GM21528 (cell line): ENCODE measurements around the gene PGLYRP4.
"Not testable (repeated sequence)": the region's sequence is repeated elsewhere in the genome, so short reads cannot be mapped to it uniquely, and the experiment has no call there.

Experiments used
- ATAC-seq: cut with Tn5 transposase; IDR thresholded peaks from one replicate; pipeline ENCODE4 v1.9.1; 2021; ENCODE audit warnings: mild to moderate bottlenecking, moderate library complexity; ENCODE audit not compliant: unreplicated experiment, low FRiP score

Gene PGLYRP4

DNA sequence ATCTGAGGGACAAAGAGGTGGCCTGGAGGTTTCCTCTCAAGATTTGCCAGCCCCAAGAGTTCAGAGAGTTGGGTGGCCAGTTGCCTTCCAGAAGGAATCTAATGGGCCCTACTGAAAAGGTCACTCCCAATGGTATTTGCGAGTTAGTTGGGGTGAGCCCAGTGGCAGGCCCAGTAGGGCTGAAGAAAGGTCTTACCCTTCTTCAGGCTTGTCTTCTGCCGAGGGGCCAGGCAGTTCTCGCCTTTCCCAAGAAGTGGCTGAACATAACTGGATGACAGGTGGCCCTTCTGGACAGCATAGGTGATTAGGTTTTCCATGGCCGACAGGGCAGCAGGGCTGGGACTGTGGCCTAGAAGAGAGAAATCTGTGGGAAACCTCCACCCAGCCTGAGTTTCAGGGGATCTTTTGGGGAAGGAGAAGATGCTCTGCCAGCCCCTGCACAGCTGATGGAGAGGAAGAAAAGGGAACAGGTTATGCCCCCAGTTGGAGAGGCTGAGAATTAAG, 7.2 kb downstream of the PGLYRP4 start:
- ATAC-seq = no peak

DNA sequence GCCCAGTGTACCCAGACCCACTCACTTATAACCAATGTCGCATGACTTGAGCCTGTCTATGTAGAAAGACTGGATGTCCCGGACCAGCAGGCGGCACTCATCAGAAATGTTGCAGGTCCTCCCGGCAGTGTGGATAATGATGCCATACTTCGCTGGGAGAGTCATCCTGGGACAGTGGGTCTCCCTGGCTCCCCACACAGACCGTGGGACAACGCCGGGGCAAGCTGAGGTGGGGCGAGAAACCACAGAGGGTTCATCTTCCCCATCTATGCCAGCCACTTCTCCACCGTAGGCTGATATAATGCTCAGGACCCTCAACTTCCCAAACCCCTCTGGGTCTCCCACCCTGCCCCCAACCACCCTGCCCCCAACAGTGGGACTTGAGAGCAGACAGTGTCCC, 8.3 kb downstream of the PGLYRP4 start:
- ATAC-seq = no peak

DNA sequence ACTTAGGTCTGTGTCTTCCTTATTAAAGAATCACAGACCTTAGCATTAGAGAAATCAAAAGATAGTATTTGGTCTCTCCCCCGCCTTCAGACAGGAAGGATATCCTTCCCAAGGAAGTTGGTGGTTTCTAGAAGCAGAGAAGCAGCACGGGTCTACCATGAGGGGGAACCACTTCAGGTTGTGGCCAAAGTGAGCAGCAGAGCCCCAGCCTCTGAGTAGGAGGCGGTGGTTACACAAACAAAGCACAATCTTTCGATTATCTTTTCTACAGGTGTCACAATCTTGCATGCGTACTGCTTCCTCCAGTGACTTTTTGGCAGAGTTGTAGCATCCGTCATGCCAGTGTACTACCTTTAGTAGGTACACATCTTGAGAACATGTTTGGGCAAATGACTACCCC, 8.8 kb downstream of the PGLYRP4 start:
- ATAC-seq = no peak

DNA sequence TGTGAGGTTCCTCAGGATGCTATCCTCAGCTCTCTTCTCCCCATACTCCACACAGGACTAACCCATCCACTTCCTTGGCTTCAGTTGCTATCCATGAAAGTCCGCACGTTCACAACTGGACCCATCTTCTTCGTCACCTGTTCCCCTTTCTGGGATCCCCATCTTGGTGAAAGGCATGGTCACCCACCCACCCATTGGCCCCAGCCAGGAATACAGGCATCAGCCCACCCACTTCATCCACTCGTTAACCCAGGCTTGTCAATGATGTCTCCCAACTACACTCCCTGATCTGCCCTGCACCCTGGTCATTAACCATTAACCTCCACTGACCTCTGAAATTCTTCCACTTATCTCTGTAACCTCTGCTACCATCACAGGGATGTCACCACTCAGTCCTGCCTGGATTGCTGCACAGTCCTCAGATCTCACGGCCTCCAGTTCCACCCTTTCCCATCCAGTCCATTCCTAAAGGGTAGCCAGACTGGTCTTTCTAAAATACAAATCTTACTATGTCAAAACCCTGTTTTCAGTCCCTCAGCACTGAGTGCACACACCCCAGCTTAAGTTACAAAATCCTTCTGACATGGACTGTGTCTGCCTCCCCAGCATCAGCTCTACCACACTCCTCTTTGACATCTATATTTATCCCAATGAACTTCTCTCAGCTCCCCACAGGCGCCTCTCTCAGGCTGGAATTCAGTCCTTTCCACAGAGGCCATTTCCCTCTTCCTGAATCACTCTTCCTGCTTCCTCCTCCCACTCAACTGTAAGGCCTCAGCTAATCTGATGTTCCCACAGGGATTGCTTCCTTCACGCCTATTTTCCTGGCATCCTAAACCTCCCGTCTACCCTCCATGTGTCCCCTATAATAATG, 10.4 kb downstream of the PGLYRP4 start:
- no peak for ATAC-seq

DNA sequence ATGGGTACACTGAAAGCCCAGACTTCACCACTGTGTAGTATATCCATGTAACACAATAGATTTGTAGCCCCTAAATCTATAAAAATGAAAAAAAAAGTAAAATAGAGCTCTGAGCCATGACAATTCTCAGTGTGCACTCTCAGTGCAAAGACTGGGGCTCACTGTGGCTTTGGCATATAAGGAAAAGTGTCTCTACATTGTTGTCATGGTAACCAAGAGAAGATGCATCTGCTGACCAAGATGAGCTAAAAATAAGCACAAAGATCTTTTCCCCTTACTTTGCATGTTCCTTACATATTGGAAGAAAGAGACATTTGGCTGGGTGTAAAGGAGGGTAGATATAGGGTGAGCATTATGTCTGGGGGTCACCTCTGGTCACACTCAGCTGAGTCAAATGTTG, 12.0 kb downstream of the PGLYRP4 start:
- ATAC-seq = no peak

DNA sequence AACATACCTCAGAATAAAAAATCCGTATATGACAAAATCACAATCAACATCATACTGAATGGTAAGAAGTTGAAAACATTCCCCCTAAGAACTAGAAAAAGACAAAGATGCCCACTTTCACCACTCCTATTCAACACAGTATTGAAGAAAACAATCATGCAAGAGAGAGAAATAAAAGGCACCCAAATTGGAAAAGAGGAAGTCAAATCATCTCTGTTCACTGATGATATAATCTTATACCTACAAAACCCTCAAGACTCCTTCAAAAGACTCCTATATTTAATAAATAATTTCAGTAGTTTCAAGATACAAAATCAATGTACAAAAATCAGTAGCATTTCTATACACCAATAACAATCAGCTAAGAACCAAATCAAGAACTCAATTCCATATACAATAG, 14.7 kb downstream of the PGLYRP4 start:
- no peak for ATAC-seq

DNA sequence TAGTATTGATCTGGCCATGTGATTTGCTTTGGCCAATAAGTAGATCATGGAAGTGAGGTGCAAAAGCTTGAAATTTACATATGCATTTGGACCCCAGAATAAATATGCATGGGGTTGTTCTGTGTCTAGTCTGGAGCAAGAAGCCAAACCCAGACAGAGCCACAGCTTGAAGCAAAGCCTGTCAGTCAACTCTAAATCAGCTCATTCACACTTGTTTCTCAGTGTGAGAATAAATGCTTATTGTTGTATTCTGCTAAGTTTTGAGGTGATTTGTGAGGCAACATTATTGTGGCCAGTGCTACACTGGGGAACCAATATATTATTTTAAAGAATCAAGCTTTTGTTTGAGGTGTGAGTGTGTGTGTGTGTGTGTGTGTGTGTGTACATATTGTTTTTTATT, 23.7 kb downstream of the PGLYRP4 start:
- no peak for ATAC-seq

DNA sequence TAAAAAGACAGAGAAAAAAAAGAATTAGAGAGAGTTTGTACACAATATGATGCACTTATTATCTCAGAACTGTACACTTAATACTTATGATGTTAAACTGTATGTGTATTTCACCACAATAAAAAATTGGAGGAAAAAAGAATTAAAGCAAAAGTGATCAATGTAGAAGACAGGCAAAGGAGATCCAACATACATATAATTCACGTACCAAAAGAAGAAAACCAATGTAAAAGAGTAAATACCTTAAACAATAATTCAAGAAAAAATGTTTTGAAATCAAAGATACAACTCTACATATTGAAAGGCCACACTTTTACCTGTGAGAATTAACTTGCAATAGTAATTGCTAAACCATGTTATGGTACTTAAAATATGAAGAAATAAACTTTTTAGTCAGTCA, 26.1 kb downstream of the PGLYRP4 start:
- ATAC-seq = no peak

DNA sequence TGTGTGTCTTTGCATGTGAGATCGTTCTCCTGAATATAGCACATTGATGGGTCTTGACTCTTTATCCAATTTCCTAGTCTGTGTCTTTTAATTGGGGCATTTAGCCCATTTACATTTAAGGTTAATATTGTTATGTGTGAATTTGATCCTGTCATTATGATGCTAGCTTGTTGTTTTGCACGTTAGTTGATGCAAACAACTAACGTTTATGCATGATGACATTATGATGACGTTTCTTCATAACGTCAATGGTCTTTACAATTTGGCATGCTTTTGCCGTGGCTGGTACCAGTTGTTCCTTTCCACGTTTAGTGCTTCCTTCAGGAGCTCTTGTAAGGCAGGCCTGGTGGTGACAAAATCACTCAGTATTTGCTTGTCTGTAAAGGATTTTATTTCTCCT, 30.5 kb downstream of the PGLYRP4 start:
- ATAC-seq = not testable (repeated sequence)

DNA sequence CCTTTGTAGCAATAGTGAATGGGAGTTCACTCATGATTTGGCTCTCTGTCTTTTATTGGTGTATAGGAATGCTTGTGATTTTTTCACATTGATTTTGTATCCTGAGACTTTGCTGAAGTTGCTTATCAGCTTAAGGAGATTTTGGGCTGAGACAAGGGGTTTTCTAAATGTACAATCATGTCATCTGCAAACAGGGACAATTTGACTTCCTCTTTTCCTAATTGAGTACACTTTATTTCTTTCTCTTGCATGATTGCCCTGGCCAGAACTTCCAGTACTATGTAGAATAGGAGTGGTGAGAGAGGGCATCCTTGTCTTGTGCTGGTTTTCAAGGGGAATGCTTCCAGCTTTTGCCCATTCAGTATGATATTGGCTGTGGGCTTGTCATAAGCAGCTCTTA, 32.6 kb downstream of the PGLYRP4 start:
- not testable (repeated sequence) for ATAC-seq

DNA sequence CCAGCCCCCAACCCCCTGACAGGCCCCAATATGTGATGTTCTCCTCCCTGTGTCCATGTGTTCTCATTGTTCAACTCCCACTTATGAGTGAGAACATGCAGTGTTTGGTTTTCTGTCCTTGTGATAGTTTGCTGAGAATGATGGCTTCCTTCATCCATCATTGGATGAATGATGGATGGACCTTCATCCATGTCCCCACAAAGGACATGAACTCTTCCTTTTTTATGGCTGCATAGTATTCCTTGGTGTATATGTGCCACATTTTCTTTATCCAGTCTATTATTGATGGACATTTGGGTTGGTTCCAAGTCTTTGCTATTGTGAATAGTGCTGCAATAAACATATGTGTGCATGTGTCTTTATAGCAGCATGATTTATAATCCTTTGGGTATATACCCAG, 34.3 kb downstream of the PGLYRP4 start:
- not testable (repeated sequence) for ATAC-seq

DNA sequence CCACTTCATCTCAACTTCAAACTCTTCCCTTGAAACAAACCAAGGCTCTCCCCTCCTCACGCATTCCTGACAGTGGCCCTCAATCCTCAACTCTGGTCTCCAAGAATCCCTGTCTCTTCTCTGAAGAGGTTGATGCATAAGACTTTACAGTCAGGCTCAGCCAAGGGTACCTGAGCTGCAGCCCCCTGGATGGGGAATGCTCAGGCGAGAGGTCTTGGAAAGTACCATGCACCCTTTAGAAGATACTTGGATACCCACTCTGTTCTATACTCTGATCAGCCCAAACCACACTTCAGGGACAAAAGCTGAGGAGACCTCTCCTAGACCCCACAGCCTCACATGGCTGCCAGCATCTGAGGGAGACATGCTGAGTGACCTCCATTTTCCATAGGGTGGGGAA, 35.4 kb downstream of the PGLYRP4 start:
- no peak for ATAC-seq

DNA sequence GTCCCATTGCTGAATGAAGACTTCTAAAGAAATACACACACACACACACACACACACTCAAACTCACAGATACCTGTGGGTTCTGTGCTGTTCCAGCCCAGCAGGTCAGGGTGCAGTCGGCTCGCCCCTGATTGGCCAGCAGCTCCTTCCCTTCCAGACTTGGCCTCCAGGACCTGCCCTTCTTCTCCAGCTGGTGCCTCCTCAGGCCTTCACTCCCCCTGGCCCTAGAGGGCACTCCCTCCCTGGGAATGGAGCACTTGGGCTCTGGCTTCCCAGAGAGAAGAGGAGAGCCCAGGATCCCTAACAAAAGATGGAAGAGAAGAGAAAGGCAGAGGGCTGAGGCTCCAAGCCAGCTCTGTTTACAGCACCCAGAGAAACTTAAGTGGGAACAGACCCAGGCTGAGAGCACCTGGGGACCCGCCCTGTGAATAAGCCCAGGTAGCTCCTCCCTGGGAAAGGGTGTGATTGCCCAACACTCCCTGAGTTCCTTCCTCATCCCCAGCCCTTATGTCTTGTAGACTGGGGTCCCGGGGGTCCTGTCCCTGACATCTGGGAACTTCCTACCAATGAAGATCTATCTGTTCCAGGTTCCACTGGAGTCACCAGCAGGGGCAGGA, 36.0 kb downstream of the PGLYRP4 start, which contains the start of gene PGLYRP3:
Gene PGLYRP3, minus strand, starts transcription at position 383 of the 617 bp plus-strand sequence. CDS start 2,287 bp downstream, outside the sequence.
- no peak for ATAC-seq

DNA sequence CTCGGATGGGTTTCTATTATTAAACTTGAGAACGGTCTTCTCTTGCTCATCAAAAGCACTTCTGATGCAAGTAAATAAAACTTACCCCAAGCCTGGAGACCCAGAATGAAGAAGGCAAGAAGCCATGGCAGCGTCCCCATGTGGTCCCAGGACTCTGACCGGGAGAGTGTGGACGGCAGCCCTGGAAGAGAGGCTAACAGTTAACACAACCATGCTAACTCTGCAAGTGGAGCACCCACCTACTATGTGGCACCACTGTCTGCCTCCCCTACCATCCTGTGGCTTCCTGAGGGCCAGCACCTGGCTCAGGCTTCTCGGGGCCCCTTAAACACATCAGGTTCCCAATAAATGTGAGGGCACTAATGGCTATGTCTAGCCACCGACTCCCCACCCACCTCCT, 38.1 kb downstream of the PGLYRP4 start:
- ATAC-seq = no peak

DNA sequence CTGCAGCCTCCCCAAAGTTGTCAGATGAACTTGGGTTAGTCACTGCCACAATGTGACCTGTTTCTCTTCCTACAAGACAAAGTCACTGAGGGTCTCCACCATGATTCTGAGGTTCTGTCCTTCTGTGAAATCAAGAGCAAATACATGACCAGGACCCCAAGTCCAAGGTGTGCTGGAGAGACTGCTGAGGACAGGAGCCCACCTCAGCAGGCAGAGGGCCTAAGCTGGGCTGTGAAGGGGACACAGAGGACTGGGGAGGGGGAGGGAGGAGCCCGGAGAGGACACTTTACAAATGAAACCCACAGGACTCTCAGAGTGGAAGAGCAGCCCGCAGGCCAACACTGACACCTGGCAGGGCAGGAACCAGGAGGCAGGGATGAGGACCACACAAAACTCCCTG, 39.2 kb downstream of the PGLYRP4 start:
- no peak for ATAC-seq

DNA sequence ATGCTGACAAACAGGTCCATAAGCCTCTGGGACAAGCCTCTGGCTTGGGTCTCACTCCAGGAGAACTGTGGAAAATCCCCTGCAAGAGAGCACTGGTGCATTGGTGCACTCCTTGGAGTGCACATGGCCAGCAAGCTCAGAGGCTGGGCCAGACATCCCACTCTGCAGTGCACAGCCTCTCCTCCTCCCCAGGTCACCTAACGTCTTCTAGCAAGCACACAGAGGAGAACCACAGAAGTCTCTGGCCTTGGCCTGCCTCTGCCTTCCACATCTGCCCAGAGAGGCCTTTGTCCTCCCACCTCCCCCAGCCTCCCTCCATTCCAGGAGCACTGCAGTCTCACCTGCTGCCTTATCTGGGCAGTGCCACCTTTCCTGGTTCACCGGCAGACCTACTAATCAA, 40.1 kb downstream of the PGLYRP4 start:
- ATAC-seq = no peak

DNA sequence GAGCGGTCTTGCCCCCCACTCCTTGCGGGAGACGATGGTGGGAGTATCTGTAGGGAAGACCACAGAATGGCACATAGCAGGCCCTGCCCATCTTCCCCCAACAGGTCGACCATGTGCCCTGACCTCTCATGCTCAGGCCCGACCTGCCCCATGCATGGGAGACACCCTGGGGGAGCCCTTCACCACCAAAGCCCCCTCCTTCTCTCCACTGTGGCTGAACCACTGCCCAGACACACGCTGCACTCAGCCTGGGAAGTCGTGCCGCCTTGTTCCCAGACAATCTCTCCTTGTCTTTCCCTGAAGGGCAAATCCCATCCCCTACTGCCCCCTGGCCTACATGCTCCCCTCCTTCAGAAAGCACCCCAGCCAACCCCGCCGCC, 41.4 kb downstream of the PGLYRP4 start:
- no peak for ATAC-seq

DNA sequence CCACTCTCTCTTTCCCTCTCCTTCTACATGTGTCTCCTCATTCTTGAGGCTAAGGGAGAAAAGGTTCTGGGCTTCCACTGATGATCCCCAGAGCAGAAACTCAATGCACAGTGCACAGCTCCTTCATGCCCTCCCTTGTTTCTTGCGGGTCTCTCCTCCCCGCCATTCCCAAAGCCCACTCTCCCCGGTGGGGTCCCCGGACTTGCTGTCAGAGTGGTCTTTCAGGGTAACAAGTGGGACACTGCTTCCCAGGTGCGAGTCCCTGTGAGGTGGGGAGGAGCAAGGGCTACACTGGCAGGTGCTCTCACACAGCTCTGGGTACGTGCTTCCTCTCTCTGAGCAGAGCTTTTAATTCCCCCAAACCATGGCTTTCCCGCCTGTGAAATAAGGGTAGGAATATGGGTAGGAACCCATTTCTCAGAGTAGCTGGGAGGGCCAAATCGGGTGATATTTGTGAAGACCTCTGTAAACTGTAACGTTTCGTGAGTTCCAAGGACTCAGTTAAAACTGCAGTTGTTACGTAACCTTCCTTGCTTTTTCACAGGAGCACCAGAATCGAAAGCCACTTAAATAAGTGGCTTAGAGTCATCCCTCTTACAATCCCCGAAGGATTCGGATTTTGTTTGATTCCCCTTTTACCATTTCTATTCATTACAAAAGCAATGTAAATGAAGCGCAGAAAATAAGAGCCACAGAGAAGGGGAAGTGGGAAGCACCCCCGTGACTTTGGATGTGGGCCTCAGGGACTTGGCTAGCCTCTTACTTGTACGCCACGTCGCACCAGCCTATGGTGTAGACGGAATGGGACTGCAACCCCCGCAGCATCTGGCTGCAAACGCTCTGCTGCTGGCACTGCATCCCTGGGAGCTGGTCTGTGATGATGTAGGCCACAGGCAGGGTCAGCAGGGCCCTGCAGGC, 42.1 kb downstream of the PGLYRP4 start:
- no peak for ATAC-seq

DNA sequence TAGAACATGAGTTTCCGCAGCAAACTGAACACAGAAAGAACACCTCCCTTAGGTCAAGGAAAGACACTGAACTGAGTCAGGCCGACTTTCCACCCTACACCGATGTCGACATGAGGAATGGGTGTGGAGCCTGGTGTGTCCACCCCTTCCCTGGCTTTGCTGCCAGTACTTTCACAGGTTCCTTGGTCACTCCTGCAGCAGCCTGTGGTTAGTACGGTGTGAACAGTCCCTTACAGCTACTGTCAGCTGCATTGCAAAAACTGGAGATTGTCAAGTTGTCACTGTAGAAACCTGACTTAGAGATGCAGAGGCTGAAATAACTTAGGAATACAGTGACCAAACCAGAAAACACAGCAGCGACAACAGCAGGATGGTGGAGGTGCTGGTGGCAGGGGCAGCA, 43.0 kb downstream of the PGLYRP4 start:
- no peak for ATAC-seq

DNA sequence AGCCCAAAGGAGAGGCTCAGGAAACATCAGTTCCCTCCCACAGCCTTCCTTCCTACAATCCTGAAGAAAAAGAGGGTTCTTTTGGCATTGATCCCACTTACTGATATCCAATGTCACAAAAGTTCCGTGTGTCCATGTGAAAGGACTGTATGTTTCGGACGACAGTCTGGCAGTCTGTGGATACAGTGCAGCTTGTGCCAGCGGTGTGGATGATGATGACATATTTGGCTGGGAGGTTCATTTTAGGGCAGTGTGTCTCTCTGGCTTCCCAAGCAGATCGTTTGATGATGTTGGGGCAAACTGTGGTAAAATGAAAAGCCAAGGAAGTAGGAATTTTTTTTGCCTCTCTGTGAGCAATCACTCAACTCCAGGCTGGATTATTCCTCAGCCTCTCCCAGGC, 46.3 kb downstream of the PGLYRP4 start:
- no peak for ATAC-seq

DNA sequence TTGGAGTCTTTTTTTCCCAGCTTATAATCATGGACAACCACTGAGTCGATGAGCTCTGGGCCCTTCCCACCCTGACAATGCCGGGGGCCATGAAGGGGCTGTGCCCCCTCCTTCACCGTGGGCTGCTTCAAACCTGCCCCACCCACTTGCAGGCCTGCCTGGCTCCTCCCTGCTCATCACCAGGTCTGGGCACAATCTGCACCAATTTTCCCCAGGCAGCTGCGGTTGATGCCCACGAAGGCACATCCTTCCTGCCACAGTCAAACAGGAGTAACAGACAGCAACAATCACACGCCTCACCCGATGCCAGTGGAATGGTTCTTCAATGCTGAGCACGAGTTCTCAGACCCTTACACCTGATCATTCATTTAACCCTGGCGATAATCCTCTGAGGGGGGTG, 54.8 kb downstream of the PGLYRP4 start:
- no peak for ATAC-seq
